Esophagus (tissue), 2 donors: ENCODE results near the gene PLEKHA5. TPM values are rescaled to one million over a fixed set of nuclear protein-coding genes. Genes with fewer than 3 reads are reported as not detected.

Experiments used
- H3K27ac ChIP-seq, 2 donors: one replicate each; pipeline ENCODE4 v1.5.1; 2013; ENCODE audit warnings: low read depth in 2 of 2, mild to moderate bottlenecking in 2 of 2, inconsistent platforms in 1 of 2, low read length in 1 of 2, moderate library complexity in 1 of 2
- H3K27me3 ChIP-seq, 2 donors: one replicate each; pipeline ENCODE4 v1.6.1; 2013; ENCODE audit warnings: low read length in 2 of 2, control low read depth in 1 of 2, mild to moderate bottlenecking in 1 of 2; ENCODE audit not compliant: insufficient read depth in 2 of 2, control insufficient read depth in 1 of 2
- H3K36me3 ChIP-seq, 2 donors: one replicate each; pipeline ENCODE4 v1.6.1; 2013; ENCODE audit warnings: low read length in 1 of 2; ENCODE audit not compliant: control insufficient read depth in 2 of 2, insufficient read depth in 2 of 2
- H3K4me1 ChIP-seq, 2 donors: one replicate each; pipeline ENCODE4 v1.6.1; 2013; ENCODE audit warnings: low read length in 1 of 2; ENCODE audit not compliant: control insufficient read depth in 2 of 2, insufficient read depth in 2 of 2
- H3K4me3 ChIP-seq, 2 donors: one replicate each; pipeline ENCODE4 v1.5.1; 2013; ENCODE audit warnings: low read length in 2 of 2, mild to moderate bottlenecking in 2 of 2, low read depth in 1 of 2, moderate library complexity in 1 of 2
- H3K9me3 ChIP-seq, 2 donors: one replicate each; pipeline ENCODE4 v1.6.1; 2013; ENCODE audit warnings: mild to moderate bottlenecking in 2 of 2, low read depth in 1 of 2, low read length in 1 of 2, moderate library complexity in 1 of 2; ENCODE audit not compliant: control insufficient read depth in 2 of 2, insufficient read depth in 1 of 2
- WGBS, 2 donors: extraction: QIAGEN DNeasy Blood & Tissue Kit; methylation state at CpG; one replicate each; pipeline ENCODE4 v1.1.7; 2013; 5-methylcytosine and 5-hydroxymethylcytosine counted together
- polyA plus RNA-seq, 2 donors: library from polyadenylated mRNA; stranded (reverse); fragments of 200-250 nt; gene quantifications; one replicate each; pipeline ENCODE4 v1.2.3, GENCODE V29; 2013
- donor health status: healthy with polysubstance abuse.
- donor health status: Bipolar disorder and iron deficiency.

Gene PLEKHA5
- polyA plus RNA-seq, 2 donors = 17.6 to 27.8 TPM

DNA sequence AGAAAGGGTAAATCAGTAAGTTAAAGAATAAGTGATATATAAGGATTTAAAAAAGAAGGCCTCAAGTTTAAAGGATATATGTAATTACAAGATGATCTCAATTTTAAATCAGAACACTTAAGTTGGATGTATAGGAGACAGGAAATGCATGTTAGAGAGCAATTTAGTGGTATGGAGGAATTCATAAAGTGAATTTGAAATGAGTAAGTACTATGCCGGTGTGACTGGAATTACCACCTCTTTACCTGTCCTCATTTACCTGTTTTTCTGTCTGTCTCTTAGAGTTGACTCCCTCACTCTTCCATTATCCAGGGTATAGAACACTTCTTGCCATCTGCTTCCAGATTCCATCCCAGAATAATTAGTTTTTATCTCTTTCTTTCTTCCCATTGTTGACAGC is 73.5 kb downstream of the PLEKHA5 start:
- no peak overlapping the region for H3K4me3 ChIP-seq
- no peak overlapping the region for H3K27ac ChIP-seq
- WGBS, 2 donors = 72 to 82% methylated on average over 1 of the region's 1 CpG
- H3K27me3 ChIP-seq = no peaks in the 10 kb centered on the region
- no peaks in the 10 kb centered on the region for H3K36me3 ChIP-seq
- H3K4me1 ChIP-seq = no peaks in the 10 kb centered on the region
- H3K9me3 ChIP-seq = no peaks in the 10 kb centered on the region

DNA sequence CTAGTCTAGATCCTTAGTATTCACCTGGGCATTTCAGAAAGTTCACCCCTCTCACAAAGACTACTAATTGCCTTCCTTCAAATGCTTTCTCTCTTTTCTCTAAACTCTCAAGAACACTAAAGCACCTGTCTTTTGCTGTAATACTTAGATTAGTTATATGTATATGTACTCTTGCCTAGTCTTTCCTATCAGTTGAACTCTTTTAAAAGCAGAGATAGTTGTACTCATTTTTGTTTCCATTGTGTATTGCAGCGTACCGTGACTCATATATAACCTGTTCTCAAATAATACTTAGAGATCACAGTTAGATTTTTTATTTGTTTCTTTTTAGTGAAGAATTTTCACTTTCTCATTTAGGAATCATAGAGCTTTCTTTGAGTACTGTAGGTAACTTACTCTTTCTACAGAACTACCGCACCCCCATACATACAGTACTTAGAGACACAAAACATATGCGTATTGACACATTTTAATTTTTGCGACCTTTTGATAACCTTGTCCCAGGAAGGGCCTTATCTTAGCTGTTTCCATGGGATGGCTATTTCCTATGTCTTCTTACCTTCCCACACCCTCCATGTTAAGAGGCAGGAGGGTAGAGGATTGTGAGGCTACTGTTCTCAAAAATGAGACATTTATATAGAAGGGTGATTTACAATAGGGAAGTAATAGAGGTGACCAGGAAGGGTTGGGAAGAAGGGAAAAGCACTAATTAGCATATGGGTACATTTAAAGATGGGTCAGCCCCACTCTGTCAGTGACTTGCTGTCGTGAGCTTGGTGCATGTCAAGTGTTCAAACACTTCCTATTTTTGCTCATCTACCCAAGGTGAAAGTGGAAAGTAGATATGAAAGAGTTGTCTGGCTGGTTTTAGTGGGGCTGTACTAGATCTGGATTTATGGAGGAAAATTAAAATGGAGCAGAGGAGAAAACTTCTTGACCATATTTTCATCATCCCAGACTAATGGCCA is 74.3 kb downstream of the PLEKHA5 start:
- Histone ChIP-seq H3K9me3 (no peaks in the 10 kb centered on the region), H3K27ac (no peak overlapping the region), H3K4me3 (no peak overlapping the region), H3K27me3 (no peaks in the 10 kb centered on the region), H3K36me3 (no peaks in the 10 kb centered on the region), H3K4me1 (no peaks in the 10 kb centered on the region)
- WGBS, 2 donors = 90 to 92% methylated on average over 6 of the region's 6 CpGs

DNA sequence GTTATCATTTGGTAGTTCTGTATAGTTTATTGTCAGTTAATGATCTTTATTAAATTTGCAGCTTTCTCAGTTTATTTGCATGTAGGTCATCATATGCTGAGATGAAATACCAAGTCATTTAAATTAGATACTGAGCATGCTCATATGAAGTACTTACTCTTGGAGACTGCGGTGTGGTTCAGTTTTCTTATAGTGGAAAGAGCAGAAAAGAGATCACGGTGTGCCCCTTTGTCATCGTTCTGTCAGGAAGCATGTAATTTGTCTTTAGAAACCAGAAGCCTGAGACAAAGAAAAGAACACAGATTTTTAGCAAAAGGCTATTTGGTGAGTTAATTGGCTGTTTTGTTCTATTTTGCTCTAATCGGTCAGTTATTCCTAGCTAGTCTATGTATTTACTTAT is 75.6 kb downstream of the PLEKHA5 start:
- no peak overlapping the region for H3K27ac ChIP-seq
- 82% methylated on average over 4 of the region's 4 CpGs for WGBS, 2 donors

GRCh38 chr12:19206493-19207077 is 77.1 kb downstream of the PLEKHA5 start:
- Histone ChIP-seq H3K4me1 (no peaks in the 10 kb centered on the region), H3K4me3 (no peak overlapping the region), H3K27me3 (no peaks in the 10 kb centered on the region), H3K27ac (no peak overlapping the region), H3K9me3 (no peaks in the 10 kb centered on the region), H3K36me3 (no peaks in the 10 kb centered on the region)
- WGBS, 2 donors = 88 to 91% methylated on average over 4 of the region's 4 CpGs

More for the DNA sequence above, 75.6 kb downstream of the PLEKHA5 start:
- Histone ChIP-seq H3K27me3 (no peaks in the 10 kb centered on the region), H3K4me3 (no peak overlapping the region), H3K9me3 (no peaks in the 10 kb centered on the region), H3K36me3 (no peaks in the 10 kb centered on the region), H3K4me1 (no peaks in the 10 kb centered on the region)

GRCh38 chr12:19208456-19208855 is 78.9 kb downstream of the PLEKHA5 start:
- WGBS, 2 donors = 42 to 43% methylated on average over 2 of the region's 2 CpGs
- Histone ChIP-seq H3K9me3 (no peaks in the 10 kb centered on the region), H3K27me3 (no peaks in the 10 kb centered on the region), H3K27ac (no peak overlapping the region), H3K36me3 (no peaks in the 10 kb centered on the region), H3K4me1 (no peaks in the 10 kb centered on the region), H3K4me3 (no peak overlapping the region)

DNA sequence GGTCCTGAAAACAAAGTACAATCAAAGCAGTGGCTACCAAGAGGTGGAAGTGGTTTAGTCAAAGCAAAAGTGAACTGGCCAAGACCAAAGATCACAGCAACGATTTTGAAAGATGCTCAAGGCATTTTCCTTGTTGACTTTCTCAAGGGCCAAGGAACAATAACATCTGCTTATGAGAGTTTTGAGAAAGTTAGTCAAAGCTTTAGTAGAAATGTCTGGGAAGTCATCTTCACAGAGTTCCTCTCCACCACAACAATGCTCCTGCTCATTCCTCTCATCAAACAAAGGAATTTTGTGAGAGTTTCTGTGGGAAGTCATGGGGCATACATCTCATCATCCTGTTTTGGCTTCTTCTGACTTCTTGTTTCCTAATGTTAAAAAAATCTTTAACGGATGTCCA is 80.1 kb downstream of the PLEKHA5 start:
- Histone ChIP-seq H3K27ac (no peak overlapping the region), H3K9me3 (no peaks in the 10 kb centered on the region), H3K27me3 (no peaks in the 10 kb centered on the region), H3K4me3 (no peak overlapping the region), H3K4me1 (no peaks in the 10 kb centered on the region), H3K36me3 (no peaks in the 10 kb centered on the region)
- WGBS, 2 donors = 87 to 91% methylated on average over 2 of the region's 2 CpGs

- Histone ChIP-seq H3K27me3 (no peaks in the 10 kb centered on the region), H3K4me1 (no peaks in the 10 kb centered on the region), H3K9me3 (no peaks in the 10 kb centered on the region), H3K4me3 (no peak overlapping the region), H3K36me3 (no peaks in the 10 kb centered on the region), H3K27ac (no peak overlapping the region)
- 88 to 92% methylated on average over 4 of the region's 4 CpGs for WGBS, 2 donors
These were observed 82.3 kb downstream of the PLEKHA5 start for GRCh38 chr12:19211802-19212201.

- Histone ChIP-seq H3K27me3 (no peaks in the 10 kb centered on the region), H3K36me3 (no peaks in the 10 kb centered on the region), H3K27ac (no peak overlapping the region), H3K4me3 (no peak overlapping the region), H3K9me3 (no peaks in the 10 kb centered on the region), H3K4me1 (no peaks in the 10 kb centered on the region)
- 92 to 96% methylated on average over 9 of the region's 9 CpGs for WGBS, 2 donors
These were observed 82.7 kb downstream of the PLEKHA5 start for GRCh38 chr12:19212245-19212644.

DNA sequence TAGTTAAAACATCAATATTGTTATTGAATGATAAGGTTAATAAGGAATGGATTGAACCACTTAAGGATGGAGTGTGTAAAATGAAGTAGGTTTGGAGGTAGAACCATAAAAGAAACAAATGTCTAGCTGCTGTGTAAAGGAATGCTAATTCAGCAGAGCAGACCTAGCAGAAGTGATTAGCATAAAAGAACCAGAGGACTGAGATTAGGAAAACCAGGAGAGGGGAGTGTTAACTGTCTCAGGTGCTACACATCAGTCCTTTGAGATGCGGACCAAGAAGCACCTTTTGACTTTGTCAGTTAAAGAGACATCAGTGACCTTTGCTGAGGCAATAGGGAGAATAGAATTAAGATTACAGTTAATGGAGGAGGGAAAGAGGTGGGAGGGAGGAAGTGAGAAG is 84.5 kb downstream of the PLEKHA5 start:
- no peaks in the 10 kb centered on the region for H3K27me3 ChIP-seq
- H3K27ac ChIP-seq = no peak overlapping the region
- no peaks in the 10 kb centered on the region for H3K9me3 ChIP-seq
- no peaks in the 10 kb centered on the region for H3K36me3 ChIP-seq
- 93 to 100% methylated on average over 1 of the region's 1 CpG for WGBS, 2 donors
- H3K4me3 ChIP-seq = no peak overlapping the region
- H3K4me1 ChIP-seq = no peaks in the 10 kb centered on the region
